Germinal center (tissue), 1 donor: ENCODE data around the gene ECI2.
"Not testable (repeated sequence)": the region's sequence is repeated elsewhere in the genome, so short reads cannot be mapped to it uniquely, and the experiment has no call there.

Experiments
- DNase-seq: peaks from one replicate; pipeline ENCODE4 v3.0.0; 2012; ENCODE audit warnings: mixed read lengths, low spot score

Gene ECI2

GRCh38 chr6:4101298-4101697 is 34.1 kb downstream of the ECI2 start:
- DNase-seq = no peak

GRCh38 chr6:4100655-4101054 is 34.7 kb downstream of the ECI2 start:
- no peak for DNase-seq

DNA sequence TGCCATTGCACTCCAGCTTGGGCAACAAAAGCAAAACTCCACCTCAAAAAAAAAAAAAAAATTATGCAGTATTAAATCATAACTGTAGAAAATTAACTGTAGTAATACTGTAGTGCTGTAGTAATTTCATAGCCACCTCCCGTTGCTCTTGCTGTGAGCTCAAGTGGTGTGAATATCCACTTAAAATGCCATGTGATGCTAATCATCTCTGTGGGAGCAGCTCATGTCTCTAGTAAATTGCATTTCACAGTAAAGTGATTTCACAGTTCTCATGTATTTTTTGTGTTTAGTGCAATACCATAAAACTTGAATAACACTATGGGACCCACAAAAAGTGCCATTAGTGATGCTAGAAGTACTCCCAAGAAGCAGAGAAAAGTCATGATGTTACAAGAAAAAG is 42.1 kb downstream of the ECI2 start:
- no peak for DNase-seq

GRCh38 chr6:4091941-4092340 is 43.4 kb downstream of the ECI2 start:
- DNase-seq = no peak

DNA sequence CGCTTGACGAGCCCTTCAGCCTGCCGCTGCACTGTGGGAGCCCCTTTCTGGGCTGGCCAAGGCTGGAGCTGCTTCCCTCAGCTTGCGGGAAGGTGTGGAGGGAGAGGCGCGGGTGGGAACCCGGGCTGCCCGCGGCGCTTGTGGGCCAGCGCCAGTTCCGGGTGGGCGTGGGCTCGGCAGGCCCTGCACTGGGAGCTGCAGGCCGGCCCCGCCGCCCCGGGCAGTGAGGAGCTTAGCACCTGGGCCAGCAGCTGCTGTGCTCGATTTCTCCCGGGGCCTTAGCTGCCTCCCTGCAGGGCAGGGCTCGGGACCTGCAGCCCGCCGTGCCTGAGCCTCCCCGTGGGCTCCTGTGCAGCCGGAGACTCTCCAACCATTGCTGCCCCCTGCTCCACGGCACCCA is 45.3 kb downstream of the ECI2 start:
- not testable (repeated sequence) for DNase-seq

DNA sequence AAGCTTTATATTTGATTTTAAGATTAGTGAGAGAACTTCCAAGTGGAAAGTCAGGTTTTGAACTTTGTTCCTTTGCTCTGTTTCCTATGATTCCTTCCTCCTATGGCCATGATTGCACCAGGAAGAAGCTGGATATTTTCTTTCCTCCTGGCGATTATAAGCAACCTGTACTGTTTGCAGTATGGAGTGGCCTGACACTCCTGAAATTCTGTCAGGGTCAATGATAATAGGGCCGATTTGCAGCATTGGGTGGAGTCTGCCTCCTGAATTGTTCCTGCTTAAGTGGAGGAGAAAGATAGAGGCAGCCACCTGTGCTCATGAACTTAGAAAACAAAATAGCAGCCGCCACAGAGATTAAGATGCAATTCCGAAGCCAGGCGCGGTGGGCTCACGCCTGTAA is 46.7 kb downstream of the ECI2 start:
- no peak for DNase-seq

- DNase-seq = no peak
Measured at GRCh38 chr6:4085332-4085700, 50.1 kb downstream of the ECI2 start.

DNA sequence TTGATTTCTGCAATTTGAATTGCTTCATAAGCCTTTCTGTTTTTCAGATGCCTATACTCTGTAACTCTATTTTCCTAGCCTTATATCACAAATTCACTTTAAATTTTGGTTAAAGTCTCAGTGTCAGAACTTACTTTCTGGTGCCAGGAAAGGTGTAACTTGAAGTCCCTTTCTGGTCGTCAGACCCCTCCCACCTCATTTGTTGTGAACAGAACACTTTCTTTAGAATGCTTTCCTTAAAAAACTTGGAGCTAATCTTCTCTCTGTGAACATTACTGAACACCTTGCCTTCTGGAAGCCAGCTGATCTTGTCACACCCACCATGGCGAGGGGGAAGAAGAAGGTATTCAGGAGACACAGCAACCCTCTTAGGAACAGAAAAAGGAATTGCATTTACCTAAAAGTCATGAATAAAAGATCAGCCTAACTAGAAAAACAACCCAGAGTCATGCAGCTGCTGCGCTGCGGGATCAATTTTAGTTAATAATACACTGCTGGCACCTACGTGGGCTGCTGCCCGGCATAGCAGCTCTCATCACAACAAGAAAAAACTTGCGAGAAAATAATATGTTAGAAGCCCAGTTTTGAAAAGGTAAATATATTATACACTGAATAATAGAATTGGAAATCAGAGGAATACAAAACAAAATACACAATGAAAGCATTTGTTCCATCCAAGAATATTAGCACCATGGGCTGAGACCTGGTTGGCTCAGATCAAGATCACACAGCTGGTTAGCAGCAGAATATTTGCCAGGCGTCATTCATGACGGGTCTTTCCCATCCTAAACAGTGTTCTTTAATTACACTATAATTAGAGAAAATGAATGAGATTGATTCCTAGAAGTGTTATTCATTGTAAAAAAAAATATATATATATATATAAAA is 50.7 kb downstream of the ECI2 start:
- DNase-seq = no peak

- no peak for DNase-seq
Measured at GRCh38 chr6:4078691-4079471, 56.5 kb downstream of the ECI2 start, which contains the start of gene FAM217A. Gene FAM217A (minus strand): TSS chr6:4079137. CDS start chr6:4077414, 1,723 bp downstream.

GRCh38 chr6:4074478-4075235 is 60.7 kb downstream of the ECI2 start:
- no peak for DNase-seq

DNA sequence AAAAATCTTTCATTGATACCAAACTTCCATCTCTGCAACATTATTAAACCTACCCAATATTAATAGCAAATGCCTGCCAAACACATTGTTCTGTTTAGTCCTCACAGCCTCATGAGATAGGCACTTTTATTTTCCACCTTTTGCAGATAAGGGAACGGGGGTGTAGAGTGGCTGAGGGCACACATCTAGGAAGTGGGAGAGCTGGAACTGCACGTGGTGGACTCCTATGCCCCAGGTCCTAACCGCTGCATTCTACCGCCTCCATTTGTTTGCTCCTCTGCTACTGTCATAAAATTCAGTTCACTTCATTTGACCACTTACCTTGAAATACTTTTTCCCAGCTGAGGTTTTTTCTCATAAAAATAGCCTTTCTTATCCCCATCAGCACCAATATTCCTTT is 64.0 kb downstream of the ECI2 start:
- DNase-seq = no peak

GRCh38 chr6:4069199-4069598 is 66.2 kb downstream of the ECI2 start:
- DNase-seq = no peak

DNA sequence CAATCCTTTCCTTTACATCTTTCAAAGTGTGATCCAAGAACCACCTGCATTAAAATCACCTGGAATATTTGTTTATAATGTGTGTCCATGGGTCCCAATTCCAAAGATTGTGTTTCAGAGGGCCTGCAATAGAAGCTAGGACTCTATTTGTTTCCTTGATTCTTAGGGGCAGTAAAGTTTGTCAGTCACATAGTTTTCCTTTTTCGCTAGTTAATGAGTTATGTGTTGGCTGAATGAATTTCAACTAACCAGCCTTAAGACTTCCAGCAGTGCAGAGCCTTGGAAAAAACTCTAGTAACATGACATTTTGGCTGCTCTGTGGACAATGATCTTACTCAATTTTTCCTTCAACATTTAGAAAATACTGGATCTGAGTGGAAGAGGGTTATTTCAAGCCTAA is 67.7 kb downstream of the ECI2 start:
- DNase-seq = no peak

DNA sequence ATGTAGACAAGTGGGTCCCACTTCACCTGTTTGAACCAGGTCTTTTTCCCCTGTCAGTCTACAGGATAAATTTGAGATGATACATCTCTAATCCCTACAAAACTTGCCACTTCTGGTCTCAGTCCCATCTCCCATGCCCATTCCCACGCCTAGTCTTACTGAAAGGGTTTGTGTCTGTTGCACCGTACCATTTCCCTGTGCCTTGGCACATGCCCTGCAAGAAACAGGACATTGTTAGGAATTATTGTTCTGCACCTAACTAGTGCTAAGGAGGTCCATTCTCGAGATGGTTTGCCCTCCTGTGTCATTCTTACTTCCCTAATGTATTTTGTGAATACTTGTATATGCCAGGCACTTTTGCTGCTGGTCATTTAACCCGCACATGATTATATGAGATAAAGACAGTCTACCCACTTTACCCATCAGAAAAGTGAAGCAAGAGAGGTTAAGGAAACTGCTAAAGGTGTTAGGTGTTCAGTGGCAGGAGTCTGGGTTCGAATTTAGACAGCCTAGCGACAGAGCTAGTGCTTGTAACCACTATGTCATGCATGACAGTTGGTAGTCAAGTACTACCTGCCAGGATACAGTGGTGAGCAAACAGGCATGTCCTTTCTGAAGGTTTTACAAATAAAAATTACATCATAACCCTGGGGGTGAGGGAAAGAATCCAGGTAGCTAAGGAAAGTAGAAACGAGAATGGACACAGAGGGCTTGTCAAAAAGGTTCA is 69.2 kb downstream of the ECI2 start:
- DNase-seq = no peak
